ENCODE data around the gene ERBB4. TPM values are rescaled to one million over a fixed set of nuclear protein-coding genes. Genes with fewer than 3 reads are reported as not detected.
"Not testable (repeated sequence)": the region's sequence is repeated elsewhere in the genome, so short reads cannot be mapped to it uniquely, and the experiment has no call there.

The ERBB4 gene
- total RNA-seq, 1 donor from 2014 or later = 2.8 TPM

DNA sequence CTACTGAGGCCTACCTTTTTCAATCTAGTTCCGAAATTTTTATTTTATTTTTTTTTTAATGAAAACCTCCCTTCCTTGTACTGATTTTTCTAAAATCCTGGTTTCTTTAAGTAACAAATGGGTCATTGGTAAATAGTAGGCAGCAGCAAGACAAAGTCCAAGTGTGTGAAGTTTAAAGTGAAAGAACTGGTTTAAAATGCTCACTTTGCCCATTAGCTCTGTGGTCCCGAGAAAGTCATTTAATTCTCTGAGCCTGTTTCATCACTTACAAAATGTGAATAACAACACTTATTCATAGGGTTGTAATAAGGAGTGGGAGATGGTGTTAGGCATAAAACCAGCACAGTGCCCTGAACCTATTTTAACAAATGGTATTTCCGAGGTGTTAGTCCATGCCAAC is 426.2 kb downstream of the ERBB4 start:
- Mint-ChIP-seq H3K27me3 (ENCODE audit: unreplicated experiment) (no peaks in the 10 kb centered on the region), H3K4me1 (ENCODE audit: unreplicated experiment) (peaks cover 2% of the 10 kb centered on the region), H3K4me3 (ENCODE audit: unreplicated experiment) (no peak overlapping the region), H3K27ac (ENCODE audit: unreplicated experiment) (no peak overlapping the region), H3K36me3 (ENCODE audit: unreplicated experiment) (no peaks in the 10 kb centered on the region), H3K9me3 (ENCODE audit: unreplicated experiment) (no peaks in the 10 kb centered on the region)
- DNase-seq (ENCODE audit: extremely low spot score, unreplicated experiment) = no peak
- TF ChIP-seq, protein P1, sequence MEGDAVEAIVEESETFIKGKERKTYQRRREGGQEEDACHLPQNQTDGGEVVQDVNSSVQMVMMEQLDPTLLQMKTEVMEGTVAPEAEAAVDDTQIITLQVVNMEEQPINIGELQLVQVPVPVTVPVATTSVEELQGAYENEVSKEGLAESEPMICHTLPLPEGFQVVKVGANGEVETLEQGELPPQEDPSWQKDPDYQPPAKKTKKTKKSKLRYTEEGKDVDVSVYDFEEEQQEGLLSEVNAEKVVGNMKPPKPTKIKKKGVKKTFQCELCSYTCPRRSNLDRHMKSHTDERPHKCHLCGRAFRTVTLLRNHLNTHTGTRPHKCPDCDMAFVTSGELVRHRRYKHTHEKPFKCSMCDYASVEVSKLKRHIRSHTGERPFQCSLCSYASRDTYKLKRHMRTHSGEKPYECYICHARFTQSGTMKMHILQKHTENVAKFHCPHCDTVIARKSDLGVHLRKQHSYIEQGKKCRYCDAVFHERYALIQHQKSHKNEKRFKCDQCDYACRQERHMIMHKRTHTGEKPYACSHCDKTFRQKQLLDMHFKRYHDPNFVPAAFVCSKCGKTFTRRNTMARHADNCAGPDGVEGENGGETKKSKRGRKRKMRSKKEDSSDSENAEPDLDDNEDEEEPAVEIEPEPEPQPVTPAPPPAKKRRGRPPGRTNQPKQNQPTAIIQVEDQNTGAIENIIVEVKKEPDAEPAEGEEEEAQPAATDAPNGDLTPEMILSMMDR (IDR thresholded peaks at IDR 0.05) = no peak

DNA sequence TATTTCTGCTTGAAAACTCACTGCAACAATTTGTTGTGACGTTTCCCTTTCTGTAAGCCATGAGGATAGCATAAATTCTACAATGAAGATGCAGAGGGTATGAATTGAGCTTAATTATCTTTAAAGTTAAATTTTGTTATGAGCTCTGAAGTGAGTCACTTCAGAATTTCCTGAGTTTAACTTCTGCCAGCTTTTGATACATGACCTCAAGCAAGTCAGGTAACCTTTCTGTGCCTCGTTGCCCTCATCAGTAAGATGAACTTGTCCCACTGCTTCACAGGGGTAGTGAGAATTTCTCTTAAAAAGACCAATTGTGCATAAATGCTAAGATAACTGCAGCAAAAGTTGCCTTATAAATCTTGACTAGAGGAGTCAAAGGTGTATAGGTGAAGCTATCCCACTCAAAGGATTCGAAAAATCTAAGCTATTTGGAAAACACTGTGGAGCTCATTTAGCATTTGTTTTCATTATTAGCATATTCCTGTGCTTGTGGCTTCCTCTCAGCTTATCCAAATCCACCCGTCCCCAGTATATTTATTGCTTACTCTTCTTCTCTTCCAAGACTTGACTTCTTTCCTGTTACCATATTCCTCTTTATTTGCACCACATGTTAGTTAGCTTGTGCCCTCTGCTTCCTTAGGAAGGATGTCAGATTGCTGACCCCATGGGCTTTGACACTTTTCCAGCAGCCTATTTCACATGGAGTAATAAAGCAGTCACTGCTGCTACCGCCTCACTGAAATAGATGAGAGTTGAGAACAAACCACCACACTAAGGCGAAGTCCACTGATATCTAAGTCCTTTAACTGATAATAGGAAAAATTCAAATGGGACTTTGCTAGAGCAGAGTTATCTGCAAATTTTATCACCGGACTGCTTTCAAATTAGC is 428.6 kb downstream of the ERBB4 start:
- H3K27me3 Mint-ChIP-seq (ENCODE audit: unreplicated experiment) = no peaks in the 10 kb centered on the region
- peaks cover 2% of the 10 kb centered on the region for H3K4me1 Mint-ChIP-seq (ENCODE audit: unreplicated experiment)
- no peak overlapping the region for H3K27ac Mint-ChIP-seq (ENCODE audit: unreplicated experiment)
- TF ChIP-seq, protein P1 (IDR thresholded peaks at IDR 0.05) = no peak
- no peak overlapping the region for H3K4me3 Mint-ChIP-seq (ENCODE audit: unreplicated experiment)
- H3K9me3 Mint-ChIP-seq (ENCODE audit: unreplicated experiment) = peaks cover 7% of the 10 kb centered on the region
- H3K36me3 Mint-ChIP-seq (ENCODE audit: unreplicated experiment) = no peaks in the 10 kb centered on the region
- DNase-seq (ENCODE audit: extremely low spot score, unreplicated experiment) = no peak

DNA sequence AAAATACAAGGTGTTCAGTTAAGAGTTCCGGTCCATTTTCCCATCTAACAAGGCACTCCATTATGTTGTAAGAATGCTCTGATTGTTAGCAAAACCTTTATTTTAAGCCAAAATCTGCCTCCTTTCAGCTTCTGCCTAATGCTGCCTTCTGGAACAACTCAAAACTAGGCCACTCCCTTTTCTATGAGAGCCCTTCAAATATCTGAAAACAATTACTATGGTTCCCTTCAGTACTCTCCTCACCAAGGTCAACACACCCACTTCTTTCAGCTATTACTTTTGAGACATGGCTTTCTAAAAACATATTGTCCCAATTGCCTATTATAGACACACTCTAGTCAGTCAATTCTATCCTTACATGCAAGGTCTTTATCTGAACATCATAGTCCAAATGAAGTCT is 429.4 kb downstream of the ERBB4 start:
- Mint-ChIP-seq H3K4me1 (ENCODE audit: unreplicated experiment) (peaks cover 2% of the 10 kb centered on the region), H3K27ac (ENCODE audit: unreplicated experiment) (no peak overlapping the region), H3K9me3 (ENCODE audit: unreplicated experiment) (peaks cover 7% of the 10 kb centered on the region), H3K36me3 (ENCODE audit: unreplicated experiment) (no peaks in the 10 kb centered on the region), H3K4me3 (ENCODE audit: unreplicated experiment) (no peak overlapping the region), H3K27me3 (ENCODE audit: unreplicated experiment) (no peaks in the 10 kb centered on the region)
- no peak for DNase-seq (ENCODE audit: extremely low spot score, unreplicated experiment)
- TF ChIP-seq, protein P1 (IDR thresholded peaks at IDR 0.05) = no peak

DNA sequence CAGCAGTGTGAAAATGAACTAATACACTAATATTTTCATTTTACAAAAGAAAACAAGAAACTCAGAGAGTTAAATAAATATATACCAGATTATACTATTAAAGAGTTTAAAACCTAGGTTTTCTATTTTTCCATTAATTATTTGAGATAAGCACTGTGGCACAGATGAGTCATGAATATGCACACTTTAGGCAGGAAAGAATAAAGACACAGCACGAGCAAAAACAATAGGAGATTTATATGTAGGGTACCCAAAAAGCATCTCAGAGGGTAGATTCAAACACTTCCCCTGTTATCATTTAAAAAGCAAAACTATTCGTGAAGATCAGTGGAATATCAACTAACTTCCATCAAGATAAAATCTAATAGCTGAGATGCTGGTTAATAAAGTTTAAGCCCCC is 430.6 kb downstream of the ERBB4 start:
- TF ChIP-seq, protein P1 (IDR thresholded peaks at IDR 0.05) = no peak
- H3K27ac Mint-ChIP-seq (ENCODE audit: unreplicated experiment) = no peak overlapping the region
- H3K4me3 Mint-ChIP-seq (ENCODE audit: unreplicated experiment) = no peak overlapping the region
- H3K27me3 Mint-ChIP-seq (ENCODE audit: unreplicated experiment) = no peaks in the 10 kb centered on the region
- no peaks in the 10 kb centered on the region for H3K36me3 Mint-ChIP-seq (ENCODE audit: unreplicated experiment)
- peaks cover 2% of the 10 kb centered on the region for H3K4me1 Mint-ChIP-seq (ENCODE audit: unreplicated experiment)
- H3K9me3 Mint-ChIP-seq (ENCODE audit: unreplicated experiment) = peaks cover 7% of the 10 kb centered on the region
- DNase-seq (ENCODE audit: extremely low spot score, unreplicated experiment) = no peak

DNA sequence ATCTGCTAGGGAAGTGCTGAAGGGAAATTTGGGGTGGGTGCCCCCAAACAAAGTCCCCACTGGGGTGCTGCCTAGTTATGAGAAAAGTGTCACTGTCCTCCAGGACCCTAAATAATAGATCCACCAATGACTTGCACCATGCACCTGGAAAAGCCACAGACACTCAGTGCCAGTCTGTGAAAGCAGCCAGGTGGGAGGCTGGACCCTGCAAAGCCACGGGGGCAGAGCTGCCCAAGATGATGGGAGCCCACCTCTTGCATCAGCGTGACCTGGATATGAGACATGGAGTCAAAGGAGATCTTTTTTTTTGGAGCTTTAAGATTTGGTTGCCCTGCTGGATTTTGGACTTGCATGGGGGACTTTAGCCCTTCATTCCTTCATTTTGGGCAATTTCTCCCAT is 431.6 kb downstream of the ERBB4 start:
- Mint-ChIP-seq H3K4me1 (ENCODE audit: unreplicated experiment) (peaks cover 2% of the 10 kb centered on the region), H3K27ac (ENCODE audit: unreplicated experiment) (no peak overlapping the region), H3K4me3 (ENCODE audit: unreplicated experiment) (no peak overlapping the region), H3K36me3 (ENCODE audit: unreplicated experiment) (no peaks in the 10 kb centered on the region), H3K27me3 (ENCODE audit: unreplicated experiment) (no peaks in the 10 kb centered on the region), H3K9me3 (ENCODE audit: unreplicated experiment) (peaks cover 7% of the 10 kb centered on the region)
- TF ChIP-seq, protein P1 (IDR thresholded peaks at IDR 0.05) = no peak
- no peak for DNase-seq (ENCODE audit: extremely low spot score, unreplicated experiment)

DNA sequence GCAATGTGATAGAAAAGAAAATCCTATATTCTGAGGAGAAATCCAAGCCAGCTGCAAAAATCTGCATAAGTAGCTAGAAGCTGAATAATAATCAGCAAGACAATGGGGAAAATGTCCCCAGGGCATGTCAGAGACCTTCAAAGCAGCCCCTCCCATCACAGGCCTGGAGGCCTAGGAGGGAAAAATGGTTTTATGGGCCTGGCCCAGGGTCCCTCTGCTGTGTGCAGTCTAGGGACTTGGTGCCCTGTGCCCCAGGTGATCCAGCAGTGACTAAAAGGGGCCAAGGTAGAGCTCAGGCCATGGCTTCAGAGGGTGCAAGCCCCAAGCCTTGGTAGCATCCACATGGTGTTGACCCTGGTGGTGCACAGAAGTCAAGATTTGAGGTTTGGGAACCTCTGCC is 432.1 kb downstream of the ERBB4 start:
- H3K27me3 Mint-ChIP-seq (ENCODE audit: unreplicated experiment); H3K36me3 Mint-ChIP-seq (ENCODE audit: unreplicated experiment); DNase-seq (ENCODE audit: extremely low spot score, unreplicated experiment); H3K4me1 Mint-ChIP-seq (ENCODE audit: unreplicated experiment); H3K9me3 Mint-ChIP-seq (ENCODE audit: unreplicated experiment); H3K4me3 Mint-ChIP-seq (ENCODE audit: unreplicated experiment); H3K27ac Mint-ChIP-seq (ENCODE audit: unreplicated experiment): not testable (repeated sequence)
